GM12891 (cell line): ENCODE results near the gene USP7.

Experiments used
- PAX5 ChIP-seq: IDR thresholded peaks from 2 replicates; pipeline ENCODE4 v1.6.1; 2011; ENCODE audit warnings: low read length, moderate library complexity, mild to moderate bottlenecking; ENCODE audit not compliant: insufficient read depth, severe bottlenecking
- POLR2A ChIP-seq: IDR thresholded peaks from 2 replicates; pipeline ENCODE4 v1.6.1; 2011; ENCODE audit warnings: low read depth, low read length, control low read depth
- POLR2AphosphoS5 ChIP-seq: IDR thresholded peaks from 2 replicates; pipeline ENCODE4 v1.6.1; 2011; ENCODE audit warnings: low read depth, low read length, control low read depth
- TAF1 ChIP-seq: IDR thresholded peaks from 2 replicates; pipeline ENCODE4 v1.6.1; 2011; ENCODE audit warnings: low read depth, low read length, control low read depth

DNA sequence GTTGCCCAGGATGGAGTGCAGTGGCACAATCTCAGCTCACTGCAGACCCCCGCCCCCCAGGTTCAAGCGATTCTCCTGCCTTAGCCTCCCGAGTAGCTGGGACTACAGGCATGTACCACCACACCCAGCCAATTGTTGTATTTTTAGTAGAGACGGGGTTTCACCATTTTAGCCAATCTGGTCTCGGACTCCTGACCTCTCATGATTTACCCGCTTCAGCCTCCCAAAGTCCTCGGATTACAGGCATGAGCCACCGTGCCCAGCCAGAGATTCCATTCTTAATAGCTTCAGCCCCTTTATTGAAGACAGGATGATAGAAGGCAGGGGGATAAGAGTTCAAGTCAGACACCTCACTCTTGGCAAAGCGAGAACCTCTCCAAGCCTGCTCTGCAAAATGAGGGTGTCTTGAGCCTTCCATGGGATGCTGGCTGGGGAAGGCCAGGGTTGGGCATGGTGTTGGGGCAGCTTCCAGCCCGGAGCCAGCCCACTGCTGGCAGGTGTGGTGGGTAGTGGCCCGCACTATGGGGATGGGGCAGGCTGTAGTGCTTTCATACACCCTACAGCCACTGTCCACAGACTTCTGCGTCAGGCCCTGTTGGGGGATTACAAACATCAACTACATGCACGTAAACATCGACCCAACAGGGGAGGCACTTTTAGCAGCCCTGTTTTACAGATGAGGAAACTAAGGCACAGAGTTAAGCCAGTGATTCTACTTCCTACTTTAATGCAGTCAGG is 98.4 kb downstream of the USP7 start:
- TF ChIP-seq TAF1 = no peak
- TF ChIP-seq POLR2AphosphoS5 = no peak
- no peak for TF ChIP-seq POLR2A
- no peak for TF ChIP-seq PAX5
